GM12892 (cell line): ENCODE measurements around the gene NFYC.

ENCODE experiments used
- POLR2A ChIP-seq: IDR thresholded peaks from 2 replicates; pipeline ENCODE4 v1.6.1; 2011; ENCODE audit warnings: low read depth, low read length, control low read depth
- POLR2AphosphoS5 ChIP-seq: IDR thresholded peaks from 2 replicates; pipeline ENCODE4 v1.6.1; 2011; ENCODE audit warnings: low read depth, low read length, control low read depth
- TAF1 ChIP-seq: IDR thresholded peaks from 2 replicates; pipeline ENCODE4 v1.6.1; 2011; ENCODE audit warnings: low read depth, mild to moderate bottlenecking, control low read depth, low read length, borderline replicate concordance

GRCh38 chr1:40770296-40771070 lies 79.0 kb downstream of the NFYC start:
- TF ChIP-seq TAF1 (no peak), POLR2AphosphoS5 (no peak), POLR2A (no peak)
